Measurements from ENCODE around the gene DTNA. TPM values are rescaled to one million over a fixed set of nuclear protein-coding genes. Genes with fewer than 3 reads are reported as not detected.

The DTNA gene
- total and polyA plus RNA-seq, 2 of the 8 experiments (the other 6 are each of a cell fraction or from before 2014, with no cell fraction given): 30.2 to 32.7 TPM

GRCh38 chr18:34752056-34752455, 42.0 kb downstream of the DTNA start:
- no peaks in the 10 kb centered on the region for H3K9me3 ChIP-seq (ENCODE audit: insufficient read depth in 2 of 2, low read depth in 1 of 2, low read length in 1 of 2)
- no peak overlapping the region for H2BK12ac ChIP-seq (ENCODE audit: low read depth, low read length)
- H4K8ac ChIP-seq (ENCODE audit: extremely low read depth, insufficient read depth, low read length): no peak overlapping the region
- TF ChIP-seq CBX5 (IDR thresholded peaks at IDR 0.05; ENCODE audit: low read depth, low read length) (no peak), BCL11A (IDR thresholded peaks at IDR 0.05; ENCODE audit: low read depth in 2 of 2, low read length in 2 of 2) (no peak), GTF2F1 (IDR thresholded peaks at IDR 0.05; ENCODE audit: borderline replicate concordance, low read depth, low read length) (no peak), SUZ12 (IDR thresholded peaks at IDR 0.05; ENCODE audit: low read length) (no peak), SRF (IDR thresholded peaks at IDR 0.05; ENCODE audit: low read depth, low read length) (no peak), RXRA (IDR thresholded peaks at IDR 0.05; ENCODE audit: insufficient read depth, low read depth, low read length) (no peak), RBBP5 (IDR thresholded peaks at IDR 0.05; ENCODE audit: borderline replicate concordance, low read depth, low read length) (no peak), SP1 (IDR thresholded peaks at IDR 0.05; ENCODE audit: low read depth, low read length) (no peak), NRF1 (IDR thresholded peaks at IDR 0.05; ENCODE audit: low read depth, low read length) (no peak), KDM5A (IDR thresholded peaks at IDR 0.05; ENCODE audit: low read length) (no peak), POLR2A (IDR thresholded peaks at IDR 0.05; ENCODE audit: control extremely low read depth in 1 of 2, low read depth in 2 of 2, low read length in 2 of 2) (no peak), CHD2 (IDR thresholded peaks at IDR 0.05; ENCODE audit: low read length) (no peak), FOSL1 (IDR thresholded peaks at IDR 0.05; ENCODE audit: insufficient read depth, low read depth, low read length) (no peak), CBX8 (IDR thresholded peaks at IDR 0.05; ENCODE audit: borderline replicate concordance, low read depth, low read length) (no peak)
- no peak overlapping the region for H3K9ac ChIP-seq (replicated peaks in 1 of 4; ENCODE audit: extremely low read depth in 1 of 4, low read depth in 3 of 4, low read length in 3 of 4)
- H4K5ac ChIP-seq (ENCODE audit: insufficient read length, low read depth, low read length): no peak overlapping the region
- H3K27ac ChIP-seq (ENCODE audit: low read depth, low read length): no peak overlapping the region
- no peak overlapping the region for H3K4me2 ChIP-seq (ENCODE audit: insufficient read depth in 1 of 2, low read depth in 2 of 2, low read length in 2 of 2)
- no peak overlapping the region for H3K4me3 ChIP-seq (ENCODE audit: extremely low read depth in 1 of 4, insufficient read depth in 2 of 4, low read depth in 3 of 4, low read length in 4 of 4)
- H2BK20ac ChIP-seq (ENCODE audit: low read length): no peak overlapping the region
- H3K4me1 ChIP-seq (replicated peaks in 1 of 4; ENCODE audit: control insufficient read depth in 3 of 4, insufficient read depth in 4 of 4, low read length in 3 of 4): no peaks in the 10 kb centered on the region
- DNase-seq (ENCODE audit: low read depth in 1 of 2, low spot score in 2 of 2) (no peak), FAIRE-seq (no peak)
- no peak overlapping the region for H2BK15ac ChIP-seq (ENCODE audit: low read length)
- no peaks in the 10 kb centered on the region for H3K79me1 ChIP-seq (ENCODE audit: low read depth, low read length)
- H3K18ac ChIP-seq (ENCODE audit: extremely low read depth, low read length): no peak overlapping the region
- H3K27me3 ChIP-seq (replicated peaks in 1 of 4; ENCODE audit: control insufficient read depth in 3 of 4, extremely low read depth in 1 of 4, insufficient read depth in 3 of 4, low read length in 3 of 4): no peaks in the 10 kb centered on the region
- H4K91ac ChIP-seq (replicated peaks; ENCODE audit: insufficient read length, low read length): no peak overlapping the region
- no peaks in the 10 kb centered on the region for H3K79me2 ChIP-seq (ENCODE audit: control insufficient read depth in 1 of 2, insufficient read depth in 2 of 2, low read length in 2 of 2)
- H3K36me3 ChIP-seq (ENCODE audit: control insufficient read depth in 2 of 4, insufficient read depth in 4 of 4, low read length in 3 of 4): no peaks in the 10 kb centered on the region
- ChIA-PET CTCF (ENCODE audit: partially characterized antibody) (interaction anchor here (1.1 to 3.1 kb wide), 3 partner anchors 12 to 59 kb away, joined by 3 to 14 read pairs (median 3); no protein-coding TSS in a partner anchor), POLR2A (ENCODE audit: partially characterized antibody) (no interaction called here)
- no peak overlapping the region for H3K4ac ChIP-seq (replicated peaks; ENCODE audit: insufficient read length, low read depth, low read length)
- H2AK5ac ChIP-seq (ENCODE audit: low read depth, low read length): no peak overlapping the region
- no peaks in the 10 kb centered on the region for H4K20me1 ChIP-seq (replicated peaks in 1 of 2; ENCODE audit: control insufficient read depth in 1 of 2, insufficient read depth in 2 of 2, low read length in 2 of 2)
- H3K23ac ChIP-seq (ENCODE audit: insufficient read length): no peak overlapping the region
- no peak overlapping the region for H2BK120ac ChIP-seq (replicated peaks; ENCODE audit: low read depth, low read length)
- no peak overlapping the region for H2AFZ ChIP-seq (ENCODE audit: low read length)
- no peaks in the 10 kb centered on the region for H3K23me2 ChIP-seq (ENCODE audit: low read depth, low read length)
- no peak overlapping the region for H3K14ac ChIP-seq (ENCODE audit: insufficient read length)
- WGBS, 2 experiments (ENCODE audit: extremely low coverage in 1 of 2, insufficient coverage in 1 of 2, insufficient read length in 1 of 2, insufficient replicate concordance in 2 of 2, low coverage in 1 of 2, low lambda C conversion rate in 2 of 2, missing lambda C conversion rate in 1 of 2): 100% methylated on average over 1 of the region's 1 CpG; no CpG with 5 or more reads in 1 of the 2 experiments
- no peak overlapping the region for H3K56ac ChIP-seq (replicated peaks; ENCODE audit: insufficient read length, low read depth, low read length)
- H2BK5ac ChIP-seq (ENCODE audit: low read depth, low read length): no peak overlapping the region
